Endothelial cell of hepatic sinusoid (primary cell): ENCODE results near the gene BMERB1.
"Not testable (repeated sequence)": the region's sequence is repeated elsewhere in the genome, so short reads cannot be mapped to it uniquely, and the experiment has no call there.

Experiments
- in situ Hi-C: cut with HindIII; loops from 2 replicates; pipeline ENCODE4 v1.10.0; 2017; ENCODE audit warnings: low sequenced_read_pairs

BMERB1 gene

DNA sequence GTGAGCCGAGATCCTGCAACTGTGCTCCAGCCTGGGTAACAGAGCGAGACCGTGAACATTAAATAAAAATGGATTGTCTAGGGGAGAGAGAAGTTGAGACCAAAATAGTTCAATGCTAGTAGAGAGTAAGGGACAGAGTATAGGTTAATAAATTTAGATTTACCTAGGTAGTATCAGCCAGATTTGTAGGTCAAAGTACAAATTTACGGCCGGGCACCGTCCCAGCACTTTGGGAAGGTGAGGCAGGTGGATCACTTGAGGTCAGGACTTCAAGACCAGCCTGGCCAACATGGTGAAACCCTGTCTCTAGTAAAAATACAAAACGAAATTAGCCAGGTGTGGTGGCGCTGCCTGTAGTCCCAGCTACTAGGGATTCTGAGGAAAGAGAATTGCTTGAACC lies 12.2 kb upstream of the BMERB1 start:
- in situ Hi-C loops, result no loop called here

- in situ Hi-C loops, result no loop called here
Measured at GRCh38 chr16:15425861-15426260, 8.5 kb upstream of the BMERB1 start.

GRCh38 chr16:15426796-15427195 lies 7.6 kb upstream of the BMERB1 start:
- in situ Hi-C loops, result no loop called here

DNA sequence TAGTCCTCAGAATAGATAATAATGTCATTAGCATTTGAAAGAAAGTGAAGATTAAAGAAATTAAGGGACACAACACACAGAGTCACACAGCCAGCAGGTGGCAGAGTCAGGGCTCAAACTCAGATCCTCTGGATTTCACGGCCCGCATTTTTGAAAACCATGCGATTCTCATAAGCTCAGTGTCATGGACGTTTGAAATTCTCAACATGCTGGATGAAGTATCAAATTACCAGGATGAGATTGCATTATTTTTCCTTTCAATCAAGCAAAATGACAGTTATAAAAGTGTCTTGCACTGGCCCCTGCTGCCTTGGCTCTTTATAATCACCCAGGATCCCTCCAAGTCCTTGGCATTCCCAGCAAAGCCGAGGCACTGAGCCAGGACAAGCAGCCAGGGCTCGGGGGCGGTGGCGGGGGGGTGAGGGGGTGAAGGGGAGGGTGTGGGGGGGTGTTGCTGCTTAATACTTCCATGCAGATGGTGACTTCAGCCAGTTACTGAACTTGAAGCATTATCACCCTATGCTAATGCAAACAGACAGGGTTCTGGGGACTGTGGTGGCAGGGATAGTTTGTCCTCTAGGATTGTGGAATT lies 6.6 kb upstream of the BMERB1 start:
- in situ Hi-C loops, result no loop called here

DNA sequence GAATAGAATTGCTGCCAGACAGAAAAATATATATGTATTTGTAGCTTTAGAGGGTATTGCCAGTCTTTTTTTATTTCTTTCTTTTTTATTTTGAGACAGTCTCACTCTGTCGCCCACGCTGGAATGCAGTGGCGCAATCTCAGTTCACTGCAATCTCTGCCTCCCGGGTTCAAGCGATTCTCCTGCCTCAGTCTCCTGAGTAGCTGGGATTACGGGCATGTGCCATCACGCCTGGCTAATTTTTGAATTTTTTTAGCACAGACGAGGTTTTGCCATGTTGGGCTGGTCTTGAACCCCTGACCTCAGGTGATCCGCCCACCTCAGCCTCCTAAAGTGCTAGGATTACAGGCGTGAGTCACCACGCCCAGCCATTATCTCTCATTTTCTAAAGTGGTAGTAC lies 3.5 kb upstream of the BMERB1 start:
- in situ Hi-C loops, result not testable (repeated sequence)

- in situ Hi-C loops, result no loop called here
Measured at GRCh38 chr16:15434079-15434424, 336 bp upstream of the BMERB1 start.

- in situ Hi-C loops, result no loop called here
Measured at GRCh38 chr16:15435216-15435864, 952 bp downstream of the BMERB1 start.

DNA sequence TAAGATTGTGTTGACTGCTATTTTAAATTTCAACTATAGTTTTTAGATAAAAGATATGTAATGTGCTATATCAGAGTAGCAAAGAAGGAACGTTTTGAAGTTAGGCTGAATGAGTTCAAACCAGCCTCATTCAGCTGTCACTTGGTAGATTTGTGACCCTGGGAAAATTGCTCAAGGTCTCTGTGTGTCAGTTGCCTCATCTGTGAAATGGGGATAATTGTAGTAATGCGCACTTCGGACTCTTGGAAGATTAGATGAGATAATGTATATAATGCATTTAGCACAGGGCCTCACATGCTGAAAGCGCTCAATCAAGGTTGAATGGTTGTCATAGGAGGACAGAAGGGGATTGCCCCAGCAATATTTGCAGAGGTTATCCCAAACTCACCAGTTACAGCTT lies 4.7 kb downstream of the BMERB1 start:
- in situ Hi-C loops, result no loop called here

GRCh38 chr16:15439521-15439920 lies 5.1 kb downstream of the BMERB1 start:
- in situ Hi-C loops, result no loop called here

DNA sequence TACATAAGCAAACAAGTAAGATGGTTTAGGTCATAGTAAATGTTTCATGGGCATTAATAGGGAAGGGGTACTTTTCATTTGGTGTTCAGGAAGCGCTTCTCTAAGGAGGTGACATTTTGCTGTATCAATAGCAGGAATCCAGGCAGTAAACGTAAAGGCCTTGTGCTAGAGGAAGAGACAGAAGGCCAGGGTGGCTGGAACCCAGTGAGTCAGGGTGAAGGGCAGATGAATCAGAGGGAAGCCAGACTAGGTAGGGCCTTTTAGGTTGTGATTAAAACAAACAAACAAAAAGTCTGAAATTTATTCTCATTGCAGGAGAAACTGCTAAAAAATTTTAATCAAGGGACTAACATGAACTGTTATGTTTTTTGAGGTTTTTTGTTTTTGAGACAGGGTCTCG lies 6.5 kb downstream of the BMERB1 start:
- in situ Hi-C loops, result loop anchor here (5.0 kb wide), 1 partner anchor 66 kb away; no protein-coding TSS in a partner anchor

GRCh38 chr16:15442140-15442539 lies 7.8 kb downstream of the BMERB1 start:
- in situ Hi-C loops, result loop anchor here (5.0 kb wide), 1 partner anchor 65 kb away; no protein-coding TSS in a partner anchor

DNA sequence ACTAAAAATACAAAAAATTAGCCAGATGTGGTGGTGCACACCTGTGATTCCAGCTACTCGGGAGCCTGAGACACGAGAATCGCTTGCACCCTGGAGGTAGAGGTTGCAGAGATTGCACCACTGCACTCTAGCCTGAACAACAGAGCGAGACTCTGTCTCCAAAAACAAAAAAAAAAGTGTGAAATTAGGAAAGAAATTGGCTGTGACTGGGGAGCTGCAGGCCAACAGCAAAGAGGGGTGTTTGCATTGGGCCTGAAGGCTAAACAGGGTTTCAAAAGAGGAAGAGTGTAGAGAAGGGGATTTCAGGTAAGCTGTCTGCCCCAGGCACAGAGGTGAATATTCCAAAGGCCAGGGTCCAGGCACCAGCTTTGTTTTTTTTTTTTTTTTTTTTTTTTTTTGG lies 9.4 kb downstream of the BMERB1 start:
- in situ Hi-C loops, result loop anchor here (5.0 kb wide), 1 partner anchor 64 kb away; no protein-coding TSS in a partner anchor

- in situ Hi-C loops, result loop anchor here (5.0 kb wide), 1 partner anchor 63 kb away; no protein-coding TSS in a partner anchor
Measured at GRCh38 chr16:15444264-15444663, 9.9 kb downstream of the BMERB1 start.

GRCh38 chr16:15445450-15445849 lies 11.1 kb downstream of the BMERB1 start:
- in situ Hi-C loops, result no loop called here

DNA sequence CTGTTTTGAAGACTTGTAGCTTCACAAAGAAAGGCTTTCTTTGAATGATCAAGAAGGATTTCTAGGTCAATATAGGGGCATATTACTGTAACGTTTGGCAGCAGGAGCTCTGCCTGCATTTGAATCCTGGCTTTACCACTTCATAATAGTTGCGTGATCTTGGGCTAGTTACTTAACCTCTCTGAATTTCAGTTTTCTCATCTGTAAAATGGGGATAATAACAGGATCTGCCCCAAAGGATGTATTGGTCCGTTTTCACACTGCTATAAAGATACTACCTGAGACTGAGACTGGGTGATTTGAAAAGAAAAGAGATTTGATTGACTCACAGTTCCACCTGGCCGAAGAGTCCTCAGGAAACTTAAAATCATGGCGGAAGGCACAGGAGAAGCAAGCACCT lies 12.5 kb downstream of the BMERB1 start:
- in situ Hi-C loops, result no loop called here

GRCh38 chr16:15450624-15451023 lies 16.2 kb downstream of the BMERB1 start:
- in situ Hi-C loops, result no loop called here

DNA sequence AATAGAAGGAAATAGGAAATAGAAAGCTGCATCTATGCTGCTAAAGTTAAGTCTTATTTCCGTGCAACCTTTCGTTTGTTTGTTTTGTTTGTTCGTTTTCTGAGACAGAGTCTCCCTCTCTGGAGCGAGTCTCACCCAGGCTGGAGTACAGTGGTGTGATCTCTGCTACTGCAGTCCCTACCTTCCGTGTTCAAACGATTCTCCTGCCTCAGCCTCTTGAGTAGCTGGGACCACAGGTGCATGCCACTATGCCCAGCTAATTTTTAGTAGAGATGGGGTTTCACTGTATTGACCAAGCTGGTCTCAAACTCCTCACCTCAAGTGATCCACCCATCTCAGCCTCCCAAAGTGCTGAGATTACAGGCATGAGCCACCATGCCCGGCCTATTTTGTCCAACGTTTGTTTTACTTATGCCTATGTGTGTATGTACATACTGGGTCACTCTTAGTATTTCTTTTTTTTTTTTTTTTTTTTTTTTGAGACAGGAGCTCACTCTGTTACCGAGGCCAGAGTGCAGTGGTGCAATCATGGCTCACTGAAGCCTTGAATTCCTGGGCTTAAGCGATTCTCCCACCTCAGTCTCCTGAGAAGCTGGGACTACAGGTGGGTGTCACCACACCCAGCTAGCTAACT lies 16.8 kb downstream of the BMERB1 start:
- in situ Hi-C loops, result no loop called here

DNA sequence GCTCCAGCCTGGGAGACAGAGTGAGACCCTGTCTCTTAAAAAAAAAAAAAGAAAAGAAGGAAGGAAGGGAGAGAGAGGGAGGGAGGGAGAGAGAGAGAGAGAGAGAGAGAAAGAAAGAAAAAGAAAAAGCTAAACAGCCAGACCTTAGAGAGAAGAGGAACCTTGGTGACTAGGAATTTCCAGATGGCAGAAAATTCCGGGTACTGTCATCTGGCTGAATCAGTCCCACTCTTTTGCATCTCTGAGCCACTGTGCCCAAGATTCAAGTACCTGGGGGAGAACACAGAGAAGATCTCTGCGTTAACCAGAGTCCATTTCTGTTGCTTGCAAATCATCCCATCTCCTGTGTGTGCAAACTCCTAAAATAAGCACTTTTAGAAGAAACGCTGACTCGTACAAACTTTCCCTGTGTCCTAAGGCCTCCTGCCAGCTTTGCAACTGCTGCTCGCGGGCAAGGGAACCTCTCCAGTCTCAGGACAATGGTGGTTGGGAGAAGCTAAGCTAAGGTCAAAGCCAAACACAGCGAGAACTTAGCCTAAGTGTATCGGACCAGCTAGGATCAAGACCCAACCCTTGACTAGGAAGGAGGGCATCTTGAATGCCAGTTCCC lies 18.0 kb downstream of the BMERB1 start:
- in situ Hi-C loops, result no loop called here

DNA sequence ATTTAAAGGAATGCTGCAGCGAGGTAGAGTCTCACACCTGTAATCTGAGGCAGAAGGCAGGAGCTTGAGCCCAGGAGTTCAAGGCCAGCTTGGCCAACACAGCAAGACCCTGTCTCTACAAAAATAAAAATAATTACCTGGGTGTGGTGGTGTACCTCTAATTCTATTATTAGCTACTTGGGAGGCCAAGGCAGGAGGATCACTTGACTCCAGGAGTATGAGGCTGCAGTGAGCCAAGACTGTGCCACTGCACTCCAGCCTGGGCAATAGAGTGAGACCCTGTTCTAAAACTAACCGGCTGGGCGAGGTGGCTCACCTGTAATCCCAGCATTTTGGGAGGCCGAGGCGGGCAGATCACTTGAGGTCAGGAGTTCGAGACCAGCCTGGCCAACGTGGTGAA lies 18.9 kb downstream of the BMERB1 start:
- in situ Hi-C loops, result not testable (repeated sequence)

DNA sequence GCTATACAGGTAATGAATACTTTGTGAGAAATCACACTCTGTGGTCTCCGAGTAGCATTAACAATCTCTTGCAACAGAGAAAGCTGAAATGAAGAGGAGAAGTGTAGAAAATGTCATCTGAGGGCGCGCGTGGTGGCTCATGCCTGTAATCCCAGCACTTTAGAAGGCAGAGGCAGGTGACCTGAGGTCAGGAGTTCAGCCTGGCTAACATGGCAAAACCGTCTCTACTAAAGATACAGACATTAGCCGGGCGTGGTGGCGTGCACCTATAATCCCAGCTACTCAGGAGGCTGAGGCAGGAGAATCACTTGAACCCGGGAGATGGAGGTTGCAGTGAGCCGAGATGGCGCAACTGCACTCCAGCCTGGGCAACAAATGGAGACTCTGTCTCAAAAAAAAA lies 20.5 kb downstream of the BMERB1 start:
- in situ Hi-C loops, result not testable (repeated sequence)

DNA sequence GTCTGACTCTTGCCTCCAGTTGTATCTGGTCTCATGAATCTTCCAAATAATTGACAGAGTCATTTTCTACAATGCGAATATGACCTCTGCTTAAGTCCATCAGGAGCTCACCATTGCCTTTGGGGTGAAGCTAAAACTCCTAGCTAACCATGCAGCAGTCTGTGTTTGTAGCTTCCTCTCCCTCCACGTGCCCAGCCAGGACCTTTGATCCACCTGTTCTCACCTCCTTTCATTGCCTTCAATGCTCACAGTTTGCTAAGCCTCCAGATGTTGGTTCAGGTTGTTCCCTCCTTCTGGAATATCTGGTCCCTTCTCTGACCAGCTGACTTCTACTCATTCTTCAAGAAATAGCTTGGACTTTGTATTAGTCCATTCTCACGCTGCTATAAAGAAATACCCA lies 23.0 kb downstream of the BMERB1 start:
- in situ Hi-C loops, result no loop called here

DNA sequence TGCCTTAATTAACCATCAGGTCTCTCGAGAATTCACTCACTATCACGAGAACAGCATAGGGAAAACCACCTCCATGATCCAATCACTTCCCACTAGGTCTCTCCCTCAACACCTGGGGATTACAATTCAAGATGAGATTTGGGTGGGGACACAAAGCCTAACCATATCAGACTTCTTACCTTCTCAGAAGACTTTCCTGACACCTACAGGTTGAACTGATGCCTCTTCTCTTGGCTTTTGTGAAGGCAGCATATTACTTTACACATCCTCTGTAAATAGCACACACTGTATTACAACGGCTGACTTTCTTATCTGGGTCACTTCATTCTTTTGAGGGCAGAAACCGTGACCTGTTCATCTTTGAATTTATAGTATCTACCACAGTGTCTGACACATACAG lies 23.6 kb downstream of the BMERB1 start:
- in situ Hi-C loops, result no loop called here
